Caki2 (cell line): ENCODE measurements around the gene POU6F1. TPM values are rescaled to one million over a fixed set of nuclear protein-coding genes. Genes with fewer than 3 reads are reported as not detected.

Experiments
- DNase-seq: peaks from one replicate; pipeline ENCODE4 v3.0.0-alpha.2; 2015; ENCODE audit warnings: low read depth
- in situ Hi-C: cut with HindIII; loops from 2 replicates; pipeline ENCODE4 v1.10.0; 2016; ENCODE audit warnings: low sequenced_read_pairs, low pct_unique_long_range_greater_than_20kb, mixed read lengths
- total RNA-seq: library from RNA; depleted of rRNA; stranded (reverse); fragments of >200 nt; shearing (Covaris generic); gene quantifications from 2 replicates; pipeline ENCODE4 v1.2.3, GENCODE V29; 2014; ENCODE audit warnings: low replicate concordance

The POU6F1 gene
- total RNA-seq, 1 experiment from 2014 or later = 4.4 TPM

DNA sequence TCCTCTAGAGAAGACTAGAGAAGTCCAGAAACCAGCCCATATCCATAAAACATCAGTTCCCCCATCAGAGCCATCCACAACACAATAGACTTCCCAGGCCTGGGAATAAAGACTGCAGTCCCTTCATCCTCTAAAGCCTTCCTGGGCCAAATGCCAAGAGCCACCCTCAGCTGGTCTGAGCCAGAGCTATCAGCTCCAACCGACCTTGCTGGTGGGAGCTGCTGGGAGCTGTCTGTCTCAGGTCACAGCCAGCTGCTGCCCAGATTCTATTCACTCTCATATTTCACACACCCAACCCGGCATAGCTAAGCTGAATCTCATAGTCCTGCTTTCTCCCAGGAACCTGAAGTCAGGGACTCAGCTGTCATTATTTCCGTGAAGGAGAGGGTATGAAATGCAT lies 34.0 kb downstream of the POU6F1 start:
- no peak for DNase-seq
- in situ Hi-C loops = no loop called here

DNA sequence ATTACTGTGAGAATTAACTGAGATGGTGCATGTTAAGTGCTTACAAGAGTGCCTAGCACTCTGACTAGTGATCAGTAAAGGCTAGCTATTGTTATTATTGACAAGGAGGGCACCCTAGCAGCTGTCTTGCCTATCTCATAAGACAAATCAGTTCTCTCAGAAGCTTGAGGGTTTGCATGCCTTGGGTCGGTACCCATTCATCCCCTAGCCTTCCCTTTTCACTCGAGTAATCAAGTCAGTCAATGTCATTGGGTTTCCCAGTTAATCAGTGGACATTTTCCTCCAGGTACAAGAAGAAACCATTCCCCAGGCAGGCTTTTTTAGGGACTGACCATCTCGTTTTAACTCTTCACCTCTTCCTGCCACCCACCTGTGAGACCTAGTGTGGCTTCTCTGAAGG lies 34.5 kb downstream of the POU6F1 start:
- in situ Hi-C loops = no loop called here
- no peak for DNase-seq

DNA sequence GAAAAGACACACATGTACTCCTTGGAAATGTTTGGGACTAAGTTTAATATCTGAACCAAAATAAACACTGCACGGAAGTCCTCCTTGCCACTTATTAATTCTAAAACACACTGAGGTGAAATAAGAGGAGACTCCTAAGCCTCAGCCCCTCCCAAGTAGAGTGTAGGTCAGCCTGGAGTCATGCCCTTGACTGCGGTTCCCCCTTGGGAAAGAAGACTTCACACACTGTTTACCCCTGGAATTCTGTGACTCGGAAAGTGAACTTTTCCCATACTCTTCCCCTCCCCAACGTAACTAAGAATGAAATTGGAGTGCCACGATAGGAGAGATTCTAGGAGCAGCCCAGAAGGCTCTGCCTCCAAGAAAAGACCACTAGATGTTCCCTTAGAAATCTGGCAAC lies 36.3 kb downstream of the POU6F1 start:
- in situ Hi-C loops = no loop called here
- no peak for DNase-seq

DNA sequence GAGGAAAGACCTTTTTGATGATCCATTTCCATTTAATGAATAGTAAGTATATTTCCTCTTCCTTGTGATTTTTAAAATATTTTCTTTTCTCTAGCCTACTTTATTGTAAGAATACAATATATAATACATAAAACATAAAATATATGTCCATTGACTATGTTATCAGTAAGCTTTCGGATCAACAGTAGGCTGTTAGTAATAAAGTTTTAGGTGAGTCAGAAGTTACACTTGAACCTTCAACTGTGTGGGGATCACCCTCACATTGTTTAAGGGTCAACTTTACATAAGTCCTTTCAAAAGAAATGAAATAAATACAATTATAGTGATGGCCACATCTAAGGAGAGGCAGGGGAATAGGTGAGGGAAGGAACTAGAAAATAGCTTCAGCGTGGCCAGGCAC lies 40.0 kb downstream of the POU6F1 start:
- in situ Hi-C loops = no loop called here
- no peak for DNase-seq

DNA sequence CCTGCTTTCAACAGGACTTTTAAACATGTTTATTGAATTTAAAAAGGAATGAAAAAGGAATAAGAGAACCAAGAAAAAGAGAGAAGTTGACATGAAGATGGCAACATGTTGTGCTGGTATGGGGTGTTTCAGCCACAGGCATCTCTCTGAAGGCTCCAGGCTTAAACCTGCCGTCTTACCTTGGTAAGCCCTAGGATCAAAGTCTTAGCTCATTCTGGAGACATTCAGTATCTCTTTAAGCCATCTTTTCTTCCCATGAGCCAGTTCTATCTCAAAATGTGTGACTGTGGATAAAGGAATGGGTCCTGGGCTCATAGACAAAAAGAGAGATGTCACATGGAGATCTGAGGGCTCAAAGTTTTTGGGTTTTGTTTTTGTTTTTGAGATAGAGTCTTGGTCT lies 43.4 kb downstream of the POU6F1 start:
- no peak for DNase-seq

DNA sequence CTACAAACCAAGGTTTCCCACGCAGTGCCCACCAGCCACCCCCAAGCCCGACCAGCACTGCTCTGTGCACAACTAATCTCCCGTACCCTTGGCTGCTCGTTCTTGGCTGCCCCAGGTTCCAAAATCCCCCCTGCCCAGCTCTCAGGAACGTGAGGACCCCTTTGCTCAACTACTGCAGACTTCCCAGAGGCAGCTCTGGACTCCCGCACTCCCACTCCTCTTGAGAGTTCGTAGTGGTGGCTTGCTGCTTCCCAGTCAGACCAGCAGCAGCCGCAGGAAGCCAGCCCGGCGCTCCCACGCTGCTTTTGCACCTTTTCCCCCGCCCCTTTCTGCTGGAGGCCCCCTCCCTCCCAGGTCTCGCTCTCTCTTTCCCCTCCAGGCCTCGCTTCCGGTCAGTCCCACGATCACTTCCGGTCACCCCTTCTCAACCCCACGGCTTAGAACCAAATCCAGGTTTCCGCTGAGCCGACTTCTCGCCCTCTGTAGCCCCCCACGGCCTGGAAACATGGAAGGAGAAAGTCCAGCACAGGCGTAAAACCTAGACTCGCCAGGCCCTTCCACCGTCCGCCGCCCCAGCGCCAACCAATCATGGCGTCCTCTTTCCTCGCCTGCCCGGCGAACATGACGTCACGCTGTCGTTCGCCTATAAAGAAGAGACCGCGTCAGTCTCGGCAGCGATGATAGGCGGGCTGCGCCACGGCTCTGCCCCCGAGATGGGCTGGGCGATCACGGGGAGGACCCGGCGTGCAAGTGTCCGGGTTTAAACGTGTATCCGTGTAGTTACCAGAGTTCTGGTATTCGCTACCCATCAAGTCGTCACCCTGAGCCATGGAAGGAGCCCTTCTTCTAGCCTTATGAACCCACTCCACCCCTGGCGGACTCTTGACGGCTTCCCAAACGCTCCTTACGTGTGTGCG lies 45.1 kb downstream of the POU6F1 start, which contains the start of gene TFCP2:
TFCP2 (minus strand) TSS at position 621 of the 917 bp plus-strand sequence. CDS start 713 bp downstream, outside the sequence.
- in situ Hi-C loops = no loop called here
- DNase-seq = peak; percentile 99

More for the DNA sequence above, 43.4 kb downstream of the POU6F1 start:
- in situ Hi-C loops = no loop called here

DNA sequence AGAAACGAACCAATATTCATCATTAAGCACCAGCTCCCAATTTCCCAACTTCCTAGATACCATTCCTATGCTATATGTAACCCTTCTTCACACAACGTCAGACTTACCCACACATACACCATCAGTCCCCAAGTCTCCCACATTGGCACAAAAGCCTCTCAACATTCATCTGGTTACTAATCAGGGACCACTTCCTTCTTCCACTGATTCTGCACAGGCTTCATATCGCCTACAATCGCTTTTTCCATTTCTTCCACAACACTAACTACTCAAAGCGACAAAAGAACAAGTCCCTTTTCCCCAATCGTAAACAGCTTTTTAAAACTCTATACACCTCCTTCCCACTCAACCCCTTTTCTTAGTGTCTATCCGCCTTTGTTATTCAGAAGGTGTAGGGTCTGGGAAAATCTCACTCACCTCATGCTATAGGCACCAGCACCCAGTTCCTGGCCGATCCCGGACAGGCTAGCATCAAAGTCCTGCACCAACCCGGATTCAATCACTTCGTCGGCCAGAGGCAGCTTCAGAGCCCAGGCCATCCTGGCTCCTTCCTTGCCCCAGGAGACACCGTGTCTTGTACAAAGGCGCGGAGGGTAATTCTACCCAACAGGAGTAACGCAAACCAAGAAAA lies 45.9 kb downstream of the POU6F1 start:
- in situ Hi-C loops = no loop called here
- DNase-seq = peak; percentile 47

DNA sequence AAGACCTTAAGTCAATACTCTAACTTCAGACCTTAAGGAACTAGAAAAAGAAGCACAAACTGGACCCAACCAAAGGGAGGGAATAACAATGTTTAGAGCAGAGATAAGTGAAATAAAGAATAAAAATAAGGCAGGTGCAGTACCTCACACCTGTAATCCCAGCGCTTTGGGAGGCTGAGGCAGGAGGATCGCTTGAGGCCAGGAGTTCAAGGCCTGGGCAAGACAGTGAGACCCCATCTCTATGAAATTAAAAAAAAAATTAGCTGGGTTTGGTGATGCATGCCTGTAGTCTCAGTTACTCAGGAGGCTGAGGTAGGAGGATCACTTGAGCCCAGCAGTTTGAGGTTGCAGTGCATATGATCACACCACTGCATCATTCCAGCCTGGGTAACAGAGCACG lies 54.1 kb downstream of the POU6F1 start:
- DNase-seq = no peak
- in situ Hi-C loops = no loop called here

DNA sequence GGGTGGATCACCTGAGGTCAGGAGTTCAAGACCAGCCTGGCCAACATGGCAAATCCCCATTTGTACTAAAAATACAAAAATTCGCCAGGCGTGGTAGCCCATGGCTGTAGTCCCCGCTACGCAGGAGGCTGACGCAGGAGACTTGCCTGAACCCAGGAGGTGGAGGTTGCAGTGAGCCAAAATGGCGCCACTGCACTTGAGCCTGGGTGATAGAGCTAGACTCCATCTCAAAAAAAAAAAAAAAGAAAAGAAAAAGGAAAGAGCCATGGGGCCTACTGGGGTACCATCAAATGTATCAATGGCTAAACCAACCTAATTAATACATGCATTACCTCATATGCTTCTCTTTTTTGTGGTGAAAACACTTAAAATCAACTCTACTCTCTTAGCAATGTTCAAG lies 55.6 kb downstream of the POU6F1 start:
- no peak for DNase-seq
- in situ Hi-C loops = no loop called here

DNA sequence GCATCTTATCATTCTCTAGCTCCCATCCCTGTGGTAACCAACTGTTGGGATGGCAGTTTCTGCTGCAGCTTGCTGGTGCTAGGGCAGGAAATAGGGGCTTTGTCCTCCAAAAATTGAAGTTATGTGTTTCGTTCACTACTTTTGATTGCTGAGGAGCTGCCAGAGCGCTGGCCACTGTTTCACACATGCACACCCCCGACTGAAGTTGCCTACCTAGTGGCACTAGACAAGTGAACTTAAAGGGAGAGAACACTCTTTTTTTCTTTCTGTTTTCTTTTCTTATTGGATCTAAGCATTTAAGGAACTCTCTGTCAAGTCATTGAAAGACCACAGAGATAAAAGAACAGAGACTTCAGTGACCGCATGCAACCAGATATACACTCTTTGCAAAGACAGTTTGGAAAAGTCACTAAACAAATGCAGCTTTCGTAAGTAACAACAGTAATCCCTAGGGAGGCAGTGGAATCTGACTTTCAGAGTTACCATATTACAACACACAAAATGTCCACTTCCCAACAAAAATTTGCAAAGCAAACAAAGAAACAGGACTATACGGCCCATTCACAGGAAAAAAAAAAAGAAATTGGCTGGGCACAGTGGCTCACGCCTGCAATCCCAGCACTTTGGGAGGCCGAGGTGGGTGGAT lies 56.9 kb downstream of the POU6F1 start:
- in situ Hi-C loops = no loop called here
- DNase-seq = no peak

DNA sequence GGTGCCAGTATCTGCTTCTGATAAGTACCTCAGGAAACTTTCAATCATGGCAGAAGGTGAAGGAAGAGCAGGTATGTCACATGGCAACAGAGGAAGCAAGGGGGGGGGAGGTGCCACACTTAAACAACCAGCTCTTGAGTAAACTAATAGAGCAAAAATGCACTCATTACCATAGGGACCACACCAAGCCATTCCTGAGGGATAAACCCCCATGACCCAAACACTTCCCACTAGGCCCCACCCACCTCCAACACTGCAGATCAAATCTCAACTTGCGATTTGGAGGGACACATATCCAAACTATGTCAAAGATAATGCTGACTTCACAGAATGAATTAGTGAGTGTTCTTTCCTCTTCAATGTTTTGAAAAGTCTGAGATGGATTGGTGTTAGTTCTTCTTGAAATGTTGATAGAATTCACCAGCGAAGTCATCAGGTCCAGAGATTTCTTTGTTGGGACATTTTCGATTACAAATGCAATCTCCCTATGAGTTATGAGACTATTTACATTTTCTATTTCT lies 61.6 kb downstream of the POU6F1 start:
- DNase-seq = no peak
- in situ Hi-C loops = no loop called here

DNA sequence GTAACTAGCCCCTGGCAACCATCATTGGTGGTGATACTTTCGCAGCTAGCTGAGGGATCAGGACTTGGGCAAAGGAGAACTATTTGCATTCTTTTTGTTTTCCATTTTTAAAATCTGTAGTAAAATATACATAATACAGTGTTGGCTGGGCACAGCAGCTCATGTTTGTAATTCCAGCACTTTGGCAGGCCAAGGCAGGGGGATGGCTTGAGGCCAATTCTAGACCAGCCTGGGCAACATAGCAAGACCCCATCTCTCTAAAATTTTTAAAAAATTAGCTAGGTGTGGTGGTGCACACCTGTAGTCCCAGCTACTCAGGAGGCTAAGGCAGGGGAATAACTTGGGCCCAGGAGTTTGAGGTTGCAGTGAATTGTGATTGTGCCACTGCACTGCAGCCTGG lies 64.9 kb downstream of the POU6F1 start:
- in situ Hi-C loops = no loop called here
- no peak for DNase-seq

DNA sequence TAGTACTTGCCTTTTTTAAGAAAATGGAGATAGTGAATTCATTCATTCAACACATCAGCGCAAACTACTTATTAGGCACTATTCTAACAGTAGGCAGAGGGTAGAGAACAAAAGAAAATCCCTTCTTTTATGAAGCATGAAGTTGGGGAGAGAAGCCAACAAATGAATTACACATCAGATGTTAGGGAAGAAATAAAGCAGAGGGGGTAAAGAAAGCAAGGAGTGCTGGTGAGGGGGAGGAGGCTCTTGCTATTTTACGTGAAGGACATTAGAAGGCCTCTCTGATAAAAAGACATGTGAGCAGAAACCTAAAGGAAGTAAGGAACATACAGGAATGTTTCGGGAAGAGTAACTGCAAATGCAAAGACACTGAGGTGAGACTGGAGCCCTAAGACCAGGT lies 67.1 kb downstream of the POU6F1 start:
- in situ Hi-C loops = no loop called here
- no peak for DNase-seq

DNA sequence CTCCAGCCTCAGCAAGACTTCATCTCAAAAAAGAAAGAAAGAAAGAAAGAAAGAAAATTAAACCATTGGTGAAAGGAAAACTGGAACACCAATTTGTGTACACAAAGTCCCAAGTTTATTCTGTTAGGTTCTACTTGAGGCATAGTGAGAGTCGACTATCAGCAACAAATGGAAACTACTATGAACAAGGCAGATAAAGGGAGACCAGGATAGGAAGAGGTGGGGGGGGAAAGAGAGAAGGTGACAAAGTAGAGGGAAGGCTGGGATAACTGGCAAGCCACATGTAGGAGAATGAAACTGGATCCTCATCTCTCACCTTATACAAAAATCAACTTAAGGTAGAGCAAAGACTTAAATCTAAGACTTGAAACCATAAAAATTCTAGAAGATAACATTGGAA lies 70.6 kb downstream of the POU6F1 start:
- DNase-seq = no peak
- in situ Hi-C loops = no loop called here

DNA sequence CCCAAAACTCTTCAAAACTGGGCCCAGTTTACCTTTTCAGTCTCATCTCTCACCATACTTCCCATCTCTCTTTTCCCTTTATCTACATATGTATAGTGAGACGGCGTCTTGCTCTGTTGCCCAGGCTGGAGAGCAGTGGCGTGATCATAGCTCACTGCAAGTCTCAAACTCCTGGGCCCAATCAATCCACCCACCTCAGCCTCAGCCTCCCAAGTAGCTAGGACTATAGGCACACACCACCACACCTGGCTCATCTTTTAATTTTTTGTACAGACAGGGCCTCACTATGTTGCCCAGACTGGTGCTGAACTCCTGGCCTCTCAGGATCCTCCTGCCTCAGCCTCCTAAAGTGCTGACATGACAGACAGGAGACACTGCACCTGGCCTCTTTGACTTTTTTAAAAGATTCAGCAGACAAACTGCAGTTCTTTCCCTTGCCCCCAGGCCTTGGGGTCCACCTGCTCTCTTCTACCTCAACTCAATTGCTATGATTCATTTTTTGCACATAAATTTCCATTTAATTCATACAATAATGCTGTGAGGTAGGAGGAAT lies 78.5 kb downstream of the POU6F1 start:
- DNase-seq = no peak
- in situ Hi-C loops = no loop called here
